ENCODE data around the gene MAG. TPM values are rescaled to one million over a fixed set of nuclear protein-coding genes. Genes with fewer than 3 reads are reported as not detected.

The MAG gene
- total RNA-seq, 1 donor = not detected

DNA sequence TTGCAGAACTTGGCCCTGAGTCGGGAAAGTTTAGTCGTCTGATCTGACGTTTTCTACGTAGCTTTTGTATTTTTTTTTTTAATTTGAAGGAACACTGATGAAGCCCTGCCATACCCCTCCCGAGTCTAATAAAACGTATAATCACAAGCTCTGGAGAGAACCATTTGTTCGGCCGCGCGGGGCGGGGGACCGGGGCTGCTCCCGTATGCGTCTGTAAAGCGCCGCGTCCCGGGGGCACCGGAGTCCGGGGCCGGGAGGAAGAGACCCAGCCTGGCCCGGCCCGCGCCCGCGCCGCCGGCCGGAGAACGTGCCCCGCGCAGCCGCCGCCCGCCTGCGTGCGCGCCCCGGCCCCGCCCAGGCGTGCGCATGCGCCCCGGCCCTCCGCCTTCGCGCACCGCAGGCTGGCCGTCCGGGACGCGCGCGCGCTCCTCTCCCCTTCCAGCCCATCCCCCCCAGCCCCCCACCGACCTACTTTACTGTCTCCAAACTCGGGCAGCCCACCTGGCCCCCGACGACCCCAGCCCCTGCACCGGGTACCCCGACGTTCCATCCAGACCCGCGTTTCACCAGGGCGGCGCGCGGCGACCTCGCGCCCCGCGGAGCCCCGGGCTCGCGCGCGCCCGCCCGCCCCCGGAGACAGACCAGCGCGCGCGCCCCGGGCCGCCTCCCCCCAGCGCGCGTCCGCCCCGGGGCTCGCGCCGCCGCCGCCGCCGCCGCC lies 24.0 kb upstream of the MAG start:
- TF ChIP-seq, protein P1, sequence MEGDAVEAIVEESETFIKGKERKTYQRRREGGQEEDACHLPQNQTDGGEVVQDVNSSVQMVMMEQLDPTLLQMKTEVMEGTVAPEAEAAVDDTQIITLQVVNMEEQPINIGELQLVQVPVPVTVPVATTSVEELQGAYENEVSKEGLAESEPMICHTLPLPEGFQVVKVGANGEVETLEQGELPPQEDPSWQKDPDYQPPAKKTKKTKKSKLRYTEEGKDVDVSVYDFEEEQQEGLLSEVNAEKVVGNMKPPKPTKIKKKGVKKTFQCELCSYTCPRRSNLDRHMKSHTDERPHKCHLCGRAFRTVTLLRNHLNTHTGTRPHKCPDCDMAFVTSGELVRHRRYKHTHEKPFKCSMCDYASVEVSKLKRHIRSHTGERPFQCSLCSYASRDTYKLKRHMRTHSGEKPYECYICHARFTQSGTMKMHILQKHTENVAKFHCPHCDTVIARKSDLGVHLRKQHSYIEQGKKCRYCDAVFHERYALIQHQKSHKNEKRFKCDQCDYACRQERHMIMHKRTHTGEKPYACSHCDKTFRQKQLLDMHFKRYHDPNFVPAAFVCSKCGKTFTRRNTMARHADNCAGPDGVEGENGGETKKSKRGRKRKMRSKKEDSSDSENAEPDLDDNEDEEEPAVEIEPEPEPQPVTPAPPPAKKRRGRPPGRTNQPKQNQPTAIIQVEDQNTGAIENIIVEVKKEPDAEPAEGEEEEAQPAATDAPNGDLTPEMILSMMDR (IDR thresholded peaks at IDR 0.05; ENCODE audit: extremely low read depth, low read depth, low read length) = no peak
- Histone ChIP-seq H3K79me2 (ENCODE audit: insufficient read depth, low read length) (peaks cover 12% of the 10 kb centered on the region), H3K27ac (ENCODE audit: low read depth, low read length) (peak overlapping the region; percentile 74), H3K4me2 (ENCODE audit: insufficient read depth, low read length) (peak overlapping the region; percentile 89), H3K4me3 (ENCODE audit: insufficient read depth, low read length) (peak overlapping the region; percentile 76), H4K20me1 (ENCODE audit: insufficient read depth, low read length) (peaks cover 21% of the 10 kb centered on the region), H3K9me3 (ENCODE audit: low read depth, low read length) (no peaks in the 10 kb centered on the region), H3K4me1 (ENCODE audit: insufficient read depth, low read length) (peaks cover 6% of the 10 kb centered on the region), H2AFZ (ENCODE audit: low read length) (peak overlapping the region; percentile 80), H3K36me3 (ENCODE audit: insufficient read depth, low read length) (peaks cover 16% of the 10 kb centered on the region), H3K27me3 (ENCODE audit: insufficient read depth, low read length) (peaks cover under 1% of the 10 kb centered on the region)
- peak; percentile 100 for DNase-seq (ENCODE audit: insufficient read length, low spot score, missing footprints)

DNA sequence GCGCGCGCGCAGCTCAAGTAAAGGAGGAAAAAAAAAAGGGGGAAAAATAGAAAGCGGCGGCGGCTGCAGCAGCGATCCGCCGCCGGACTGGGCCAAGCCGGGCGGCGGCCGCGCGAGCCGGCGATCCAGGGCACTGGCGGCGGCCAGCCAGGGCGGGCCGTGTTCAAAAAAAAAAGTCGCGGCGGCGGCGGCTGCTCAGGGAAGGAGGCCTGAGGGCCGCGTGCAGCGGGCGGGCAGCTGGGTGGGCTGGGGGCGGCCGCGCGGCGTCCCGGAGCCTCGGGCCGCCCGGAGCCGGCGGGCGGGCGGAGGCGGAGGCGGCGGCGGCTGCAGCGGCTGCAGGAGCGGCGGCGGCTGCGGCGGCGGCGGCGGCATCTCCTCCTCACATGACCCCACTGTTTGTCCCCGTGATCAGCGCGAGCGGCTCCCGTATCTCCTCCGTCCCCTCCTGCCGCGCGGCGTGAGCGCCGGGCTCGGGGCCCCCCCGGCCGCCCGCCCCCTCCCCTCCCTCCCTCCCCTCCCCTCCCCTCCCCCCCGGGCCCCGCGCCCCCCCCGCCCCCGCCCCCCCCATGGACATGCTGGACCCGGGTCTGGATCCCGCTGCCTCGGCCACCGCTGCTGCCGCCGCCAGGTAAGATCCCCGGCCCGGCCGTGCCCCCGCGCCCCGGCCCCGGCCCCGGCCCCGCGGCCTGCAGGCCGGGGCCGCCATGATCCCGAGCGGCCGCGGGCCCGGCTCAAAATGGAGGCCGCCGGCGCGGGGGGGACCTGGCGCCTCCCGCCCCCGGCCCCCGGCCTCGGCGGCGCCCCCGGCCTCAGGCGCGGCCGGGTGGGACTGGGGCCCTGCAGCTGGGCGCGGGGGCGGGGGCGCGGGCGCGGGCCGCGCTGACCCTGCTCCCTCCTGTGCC lies 23.2 kb upstream of the MAG start, which contains the start of gene USF2:
Gene USF2 (plus strand): TSS at position 427 of the 902 bp plus-strand sequence. CDS start 140 bp downstream, at position 567.
- peak within 1 kb of the TSS; percentile 74 for H3K27ac ChIP-seq (ENCODE audit: low read depth, low read length)
- TF ChIP-seq, protein P1 (IDR thresholded peaks at IDR 0.05; ENCODE audit: extremely low read depth, low read depth, low read length) = no peak
- H4K20me1 ChIP-seq (ENCODE audit: insufficient read depth, low read length) = peaks cover 21% of the 10 kb centered on the region
- no peaks in the 10 kb centered on the region for H3K27me3 ChIP-seq (ENCODE audit: insufficient read depth, low read length)
- peaks cover 12% of the 10 kb centered on the region for H3K79me2 ChIP-seq (ENCODE audit: insufficient read depth, low read length)
- peak within 1 kb of the TSS; percentile 78 for H3K4me3 ChIP-seq (ENCODE audit: insufficient read depth, low read length)
- DNase-seq (ENCODE audit: insufficient read length, low spot score, missing footprints) = peak; percentile 96
- no peaks in the 10 kb centered on the region for H3K9me3 ChIP-seq (ENCODE audit: low read depth, low read length)
- H3K4me1 ChIP-seq (ENCODE audit: insufficient read depth, low read length) = peaks cover 6% of the 10 kb centered on the region
- peak within 1 kb of the TSS; percentile 89 for H3K4me2 ChIP-seq (ENCODE audit: insufficient read depth, low read length)
- peaks cover 21% of the 10 kb centered on the region for H3K36me3 ChIP-seq (ENCODE audit: insufficient read depth, low read length)
- peak within 1 kb of the TSS; percentile 81 for H2AFZ ChIP-seq (ENCODE audit: low read length)

DNA sequence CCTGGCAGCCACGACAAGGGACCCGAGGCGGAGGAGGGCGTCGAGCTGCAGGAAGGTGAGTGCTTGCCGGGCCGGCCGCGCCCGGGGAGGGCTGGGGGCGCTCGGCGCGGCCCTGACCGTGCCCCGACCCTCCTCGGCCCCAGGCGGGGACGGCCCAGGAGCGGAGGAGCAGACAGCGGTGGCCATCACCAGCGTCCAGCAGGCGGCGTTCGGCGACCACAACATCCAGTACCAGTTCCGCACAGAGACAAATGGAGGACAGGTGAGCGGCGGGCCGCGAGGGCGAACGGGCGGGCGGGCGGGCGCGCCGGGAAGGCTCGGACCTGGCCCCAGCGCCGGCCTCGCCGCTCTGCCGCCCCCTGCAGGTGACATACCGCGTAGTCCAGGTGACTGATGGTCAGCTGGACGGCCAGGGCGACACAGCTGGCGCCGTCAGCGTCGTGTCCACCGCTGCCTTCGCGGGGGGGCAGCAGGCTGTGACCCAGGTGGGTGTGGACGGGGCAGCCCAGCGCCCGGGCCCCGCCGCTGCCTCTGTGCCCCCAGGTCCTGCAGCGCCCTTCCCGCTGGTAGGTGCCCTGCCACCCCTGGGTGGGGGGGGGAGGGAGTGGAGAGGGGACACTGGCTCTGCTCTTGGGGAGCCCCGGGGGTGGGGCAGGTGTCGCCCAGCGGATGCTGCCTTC lies 22.4 kb upstream of the MAG start:
- peaks cover 26% of the 10 kb centered on the region for H3K36me3 ChIP-seq (ENCODE audit: insufficient read depth, low read length)
- H2AFZ ChIP-seq (ENCODE audit: low read length) = peak overlapping the region; percentile 81
- H3K4me2 ChIP-seq (ENCODE audit: insufficient read depth, low read length) = peak overlapping the region; percentile 77
- H3K4me3 ChIP-seq (ENCODE audit: insufficient read depth, low read length) = peak overlapping the region; percentile 78
- peak; percentile 98 for DNase-seq (ENCODE audit: insufficient read length, low spot score, missing footprints)
- no peaks in the 10 kb centered on the region for H3K27me3 ChIP-seq (ENCODE audit: insufficient read depth, low read length)
- H3K4me1 ChIP-seq (ENCODE audit: insufficient read depth, low read length) = peaks cover 6% of the 10 kb centered on the region
- H3K27ac ChIP-seq (ENCODE audit: low read depth, low read length) = no peak overlapping the region
- H3K9me3 ChIP-seq (ENCODE audit: low read depth, low read length) = no peaks in the 10 kb centered on the region
- TF ChIP-seq, protein P1 (IDR thresholded peaks at IDR 0.05; ENCODE audit: extremely low read depth, low read depth, low read length) = peak; percentile 33
- H3K79me2 ChIP-seq (ENCODE audit: insufficient read depth, low read length) = peaks cover 12% of the 10 kb centered on the region
- peaks cover 21% of the 10 kb centered on the region for H4K20me1 ChIP-seq (ENCODE audit: insufficient read depth, low read length)

Data from osteoblast (primary cell).